Left forelimb (tissue), 1 donor: ENCODE measurements around the gene IL17C.

Experiments
- DNase-seq: peaks from one replicate; pipeline ENCODE4 v3.0.0-alpha.2; 2018; ENCODE audit warnings: low spot score

The IL17C gene

GRCh38 chr16:88627531-88628411 is 10.6 kb upstream of the IL17C start:
- DNase-seq: no peak

GRCh38 chr16:88628512-88628974 is 9.8 kb upstream of the IL17C start:
- DNase-seq: no peak

- DNase-seq: no peak
Measured at GRCh38 chr16:88629835-88630234, 8.5 kb upstream of the IL17C start.

- DNase-seq: no peak
Measured at GRCh38 chr16:88630433-88630832, 7.9 kb upstream of the IL17C start.

GRCh38 chr16:88630941-88631340 is 7.4 kb upstream of the IL17C start:
- no peak for DNase-seq

GRCh38 chr16:88631384-88631783 is 7.0 kb upstream of the IL17C start:
- no peak for DNase-seq

GRCh38 chr16:88631920-88632586 is 6.3 kb upstream of the IL17C start:
- no peak for DNase-seq

GRCh38 chr16:88632587-88632930 is 5.8 kb upstream of the IL17C start:
- DNase-seq: no peak

- no peak for DNase-seq
Measured at GRCh38 chr16:88633684-88634140, 4.7 kb upstream of the IL17C start.

GRCh38 chr16:88634141-88634993 is 4.0 kb upstream of the IL17C start:
- no peak for DNase-seq

GRCh38 chr16:88634994-88635670 is 3.2 kb upstream of the IL17C start:
- DNase-seq: no peak

- DNase-seq: no peak
Measured at GRCh38 chr16:88635671-88636319, 2.6 kb upstream of the IL17C start.

- no peak for DNase-seq
Measured at GRCh38 chr16:88636488-88637265, 1.7 kb upstream of the IL17C start.

- DNase-seq: no peak
Measured at GRCh38 chr16:88639231-88640038, 1.1 kb downstream of the IL17C start.

GRCh38 chr16:88640039-88640495 is 1.7 kb downstream of the IL17C start:
- DNase-seq: no peak

- no peak for DNase-seq
Measured at GRCh38 chr16:88640498-88641247, 2.3 kb downstream of the IL17C start.

GRCh38 chr16:88642881-88643643 is 4.7 kb downstream of the IL17C start:
- DNase-seq: no peak

- DNase-seq: no peak
Measured at GRCh38 chr16:88643644-88643932, 5.2 kb downstream of the IL17C start.
